ENCODE measurements around the gene PAX5.

The PAX5 gene

DNA sequence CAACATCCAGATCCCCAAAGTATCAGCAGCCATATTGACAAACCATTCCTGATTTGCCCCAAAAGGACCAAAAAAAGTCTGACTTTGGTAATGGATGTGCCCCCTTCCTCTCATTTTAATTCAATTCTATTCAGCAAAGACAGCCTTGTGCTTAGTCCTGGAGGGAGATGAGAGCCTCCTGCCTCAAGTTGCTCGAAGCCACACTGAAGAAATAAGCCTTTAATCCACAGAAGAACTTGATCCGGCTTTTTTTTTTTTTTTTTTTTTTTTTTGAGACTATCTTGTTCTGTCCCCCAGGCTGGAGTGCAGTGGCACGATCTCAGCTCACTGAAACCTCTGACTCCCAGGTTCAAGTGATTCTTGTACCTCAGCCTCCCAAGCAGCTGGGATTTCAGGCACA lies 8.4 kb upstream of the PAX5 start:
- TF ChIP-seq ZFX (IDR thresholded peaks at IDR 0.05; ENCODE audit: borderline replicate concordance), result no peak
- TF ChIP-seq, protein P1, sequence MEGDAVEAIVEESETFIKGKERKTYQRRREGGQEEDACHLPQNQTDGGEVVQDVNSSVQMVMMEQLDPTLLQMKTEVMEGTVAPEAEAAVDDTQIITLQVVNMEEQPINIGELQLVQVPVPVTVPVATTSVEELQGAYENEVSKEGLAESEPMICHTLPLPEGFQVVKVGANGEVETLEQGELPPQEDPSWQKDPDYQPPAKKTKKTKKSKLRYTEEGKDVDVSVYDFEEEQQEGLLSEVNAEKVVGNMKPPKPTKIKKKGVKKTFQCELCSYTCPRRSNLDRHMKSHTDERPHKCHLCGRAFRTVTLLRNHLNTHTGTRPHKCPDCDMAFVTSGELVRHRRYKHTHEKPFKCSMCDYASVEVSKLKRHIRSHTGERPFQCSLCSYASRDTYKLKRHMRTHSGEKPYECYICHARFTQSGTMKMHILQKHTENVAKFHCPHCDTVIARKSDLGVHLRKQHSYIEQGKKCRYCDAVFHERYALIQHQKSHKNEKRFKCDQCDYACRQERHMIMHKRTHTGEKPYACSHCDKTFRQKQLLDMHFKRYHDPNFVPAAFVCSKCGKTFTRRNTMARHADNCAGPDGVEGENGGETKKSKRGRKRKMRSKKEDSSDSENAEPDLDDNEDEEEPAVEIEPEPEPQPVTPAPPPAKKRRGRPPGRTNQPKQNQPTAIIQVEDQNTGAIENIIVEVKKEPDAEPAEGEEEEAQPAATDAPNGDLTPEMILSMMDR (IDR thresholded peaks at IDR 0.05), result no peak
- H3K27ac ChIP-seq, result no peak overlapping the region

GRCh38 chr9:37040508-37041127 lies 6.5 kb upstream of the PAX5 start:
- TF ChIP-seq, protein P1 (IDR thresholded peaks at IDR 0.05), result no peak
- TF ChIP-seq ZFX (IDR thresholded peaks at IDR 0.05; ENCODE audit: borderline replicate concordance), result no peak
- no peak overlapping the region for H3K27ac ChIP-seq

- TF ChIP-seq, protein P1 (IDR thresholded peaks at IDR 0.05), result no peak
- no peak for TF ChIP-seq ZFX (IDR thresholded peaks at IDR 0.05; ENCODE audit: borderline replicate concordance)
- no peak overlapping the region for H3K27ac ChIP-seq
Observed at GRCh38 chr9:37038943-37039464, 4.9 kb upstream of the PAX5 start.

DNA sequence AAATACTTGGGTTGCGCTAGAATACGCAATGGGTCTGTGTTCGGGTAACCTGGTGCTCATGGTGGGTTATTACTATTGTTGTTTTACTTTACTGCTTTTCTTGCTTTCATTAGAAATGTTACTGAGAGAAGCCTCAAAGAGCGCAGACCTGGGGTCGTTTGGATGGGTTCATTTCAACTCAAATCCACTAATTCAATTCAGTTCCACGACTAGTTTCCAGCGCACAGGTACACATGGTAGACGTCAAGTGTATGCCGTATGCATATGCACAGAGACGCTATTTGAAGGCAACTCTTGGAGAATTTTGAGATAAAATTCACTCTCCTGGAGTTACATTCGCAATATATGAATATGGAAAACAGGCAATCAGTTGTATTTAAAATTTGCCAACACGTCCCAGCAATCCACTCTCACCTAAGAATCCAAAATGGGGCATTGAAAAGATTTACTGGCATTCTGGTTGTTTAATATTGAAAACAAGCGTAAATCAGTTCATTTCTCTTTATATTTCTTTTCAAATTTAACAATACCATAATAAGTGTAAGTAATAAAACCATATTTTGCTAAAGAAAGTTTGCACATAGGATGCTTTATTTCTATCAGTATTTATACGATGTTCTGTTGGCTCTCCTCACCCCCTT lies 4.4 kb upstream of the PAX5 start:
- no peak for TF ChIP-seq ZFX (IDR thresholded peaks at IDR 0.05; ENCODE audit: borderline replicate concordance)
- TF ChIP-seq, protein P1 (IDR thresholded peaks at IDR 0.05), result no peak
- H3K27ac ChIP-seq, result no peak overlapping the region

DNA sequence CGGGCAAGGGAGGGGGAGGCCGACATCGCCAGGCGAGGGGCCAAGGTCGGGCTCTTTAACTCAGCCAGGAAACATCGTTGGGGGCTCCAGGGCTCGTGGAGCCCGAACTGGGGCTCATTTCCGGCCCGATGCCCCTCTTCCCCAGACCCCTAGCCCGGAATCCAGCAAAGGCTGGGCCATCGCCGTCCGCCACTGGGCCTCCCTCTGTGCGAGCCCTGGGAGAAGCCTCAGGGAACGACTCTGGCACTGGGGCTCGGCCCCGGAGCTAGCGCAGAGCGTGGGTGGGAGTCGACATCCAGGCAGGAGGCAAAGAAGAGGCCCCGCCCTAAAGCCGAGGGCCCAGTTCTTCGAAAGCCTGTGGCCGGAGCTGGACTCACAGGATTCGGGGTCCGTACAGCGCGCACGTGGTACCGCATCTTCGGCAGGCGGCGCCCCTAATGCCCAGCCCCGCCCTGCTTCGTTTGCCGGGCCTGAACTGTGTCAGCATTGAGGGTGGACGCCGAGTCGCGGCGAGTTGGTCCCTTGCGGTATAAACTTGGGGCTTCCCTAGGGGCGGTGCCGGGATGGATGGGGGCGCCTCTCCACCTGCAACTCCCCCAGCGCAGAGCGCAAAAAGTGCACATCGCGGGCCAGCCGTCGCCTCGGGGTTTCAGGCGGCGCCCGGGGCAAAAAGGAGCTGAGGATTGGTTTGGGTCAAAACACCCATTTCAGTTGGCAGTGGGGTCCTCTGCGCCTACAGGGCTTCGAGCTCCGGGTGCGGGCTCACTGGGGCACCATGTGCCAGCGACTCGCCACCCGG lies 3.6 kb upstream of the PAX5 start:
- H3K27ac ChIP-seq, result peak overlapping the region; percentile 68
- TF ChIP-seq, protein P1 (IDR thresholded peaks at IDR 0.05), result no peak
- TF ChIP-seq ZFX (IDR thresholded peaks at IDR 0.05; ENCODE audit: borderline replicate concordance), result no peak

GRCh38 chr9:37036776-37037502 lies 2.9 kb upstream of the PAX5 start:
- TF ChIP-seq, protein P1 (IDR thresholded peaks at IDR 0.05), result no peak; the same call in 1 of the 2 replicates
- no peak for TF ChIP-seq ZFX (IDR thresholded peaks at IDR 0.05; ENCODE audit: borderline replicate concordance)
- H3K27ac ChIP-seq, result peak overlapping the region; percentile 68
